Astrocyte of the spinal cord (primary cell): ENCODE results near the gene LINS1.

Experiments
- DNase-seq: peaks from one replicate; pipeline ENCODE4 v3.0.0; 2011; ENCODE audit warnings: low read depth, low spot score
- H3K4me3 ChIP-seq: 2 replicates; pipeline ENCODE4 v1.5.1; 2011; ENCODE audit warnings: low read depth, mild to moderate bottlenecking, low read length, moderate library complexity
- CTCF ChIP-seq: IDR thresholded peaks from 2 replicates; pipeline ENCODE4 v1.5.1; 2012; ENCODE audit warnings: low read depth, mild to moderate bottlenecking, low read length, inconsistent platforms
- in situ Hi-C: cut with HindIII; loops from 2 replicates; pipeline ENCODE4 v1.10.0; 2017; ENCODE audit warnings: low sequenced_read_pairs

The LINS1 gene

GRCh38 chr15:100642213-100642949 lies 40.4 kb upstream of the LINS1 start:
- H3K4me3 ChIP-seq = no peak overlapping the region
- no peak for TF ChIP-seq CTCF
- in situ Hi-C loops = no loop called here
- no peak for DNase-seq

GRCh38 chr15:100638177-100638730 lies 36.3 kb upstream of the LINS1 start:
- in situ Hi-C loops = no loop called here
- no peak for TF ChIP-seq CTCF
- no peak for DNase-seq
- H3K4me3 ChIP-seq = no peak overlapping the region

- no peak for DNase-seq
- in situ Hi-C loops = no loop called here
- H3K4me3 ChIP-seq = no peak overlapping the region
- TF ChIP-seq CTCF = no peak
Observed at GRCh38 chr15:100635406-100636071, 33.6 kb upstream of the LINS1 start.

- no peak for TF ChIP-seq CTCF
- H3K4me3 ChIP-seq = no peak overlapping the region
- DNase-seq = no peak
- in situ Hi-C loops = no loop called here
Observed at GRCh38 chr15:100633763-100634075, 31.7 kb upstream of the LINS1 start.

- TF ChIP-seq CTCF = no peak
- H3K4me3 ChIP-seq = no peak overlapping the region
- in situ Hi-C loops = no loop called here
- DNase-seq = no peak
Observed at GRCh38 chr15:100631831-100632230, 29.8 kb upstream of the LINS1 start.

GRCh38 chr15:100628746-100629145 lies 26.8 kb upstream of the LINS1 start:
- no peak for DNase-seq
- H3K4me3 ChIP-seq = no peak overlapping the region
- no peak for TF ChIP-seq CTCF
- in situ Hi-C loops = no loop called here
